Stimulated activated CD8-positive, alpha-beta memory T cell treated with anti-CD3 and anti-CD28 coated beads, Interleukin-15, amount 100 ng/mL, for 48 hours (primary cell): ENCODE data around the gene RNF31.
A peak's percentile ranks its signal among the peaks of the same experiment; 100 is the strongest.

Source experiments
- DNase-seq, 2 donors: peaks; one replicate each; pipeline ENCODE4 v3.0.0-alpha.2; 2020; ENCODE audit warnings: low read depth in 2 of 2

The RNF31 gene

DNA sequence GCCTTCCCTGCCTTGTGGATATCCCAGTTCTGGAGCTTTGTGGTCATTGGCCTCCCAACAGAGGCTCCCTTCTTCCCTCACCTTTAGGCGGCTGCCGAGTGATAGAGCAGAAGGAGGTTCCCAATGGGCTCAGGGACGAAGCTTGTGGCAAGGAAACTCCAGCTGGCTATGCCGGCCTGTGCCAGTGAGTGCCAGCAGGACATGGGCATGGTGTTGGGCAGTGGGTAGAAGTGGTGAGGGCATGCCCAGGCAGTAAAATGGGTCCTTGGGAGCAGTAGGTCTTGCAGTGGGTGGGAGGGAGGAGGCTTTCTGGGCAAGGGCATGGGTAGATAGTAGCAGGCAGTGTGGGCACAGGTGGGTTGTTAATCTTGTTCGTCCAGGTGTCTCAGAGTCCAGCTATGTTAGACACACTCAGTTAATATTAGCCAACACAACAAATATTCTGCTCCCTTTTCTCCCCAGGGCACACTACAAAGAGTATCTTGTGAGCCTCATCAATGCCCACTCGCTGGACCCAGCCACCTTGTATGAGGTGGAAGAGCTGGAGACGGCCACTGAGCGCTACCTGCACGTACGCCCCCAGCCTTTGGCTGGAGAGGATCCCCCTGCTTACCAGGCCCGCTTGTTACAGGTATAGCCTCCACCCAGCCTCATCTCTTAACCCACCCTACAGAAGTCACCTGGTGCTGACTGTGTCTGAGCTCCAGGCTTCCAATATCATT lies 12.6 kb downstream of the RNF31 start:
- no peak for DNase-seq

DNA sequence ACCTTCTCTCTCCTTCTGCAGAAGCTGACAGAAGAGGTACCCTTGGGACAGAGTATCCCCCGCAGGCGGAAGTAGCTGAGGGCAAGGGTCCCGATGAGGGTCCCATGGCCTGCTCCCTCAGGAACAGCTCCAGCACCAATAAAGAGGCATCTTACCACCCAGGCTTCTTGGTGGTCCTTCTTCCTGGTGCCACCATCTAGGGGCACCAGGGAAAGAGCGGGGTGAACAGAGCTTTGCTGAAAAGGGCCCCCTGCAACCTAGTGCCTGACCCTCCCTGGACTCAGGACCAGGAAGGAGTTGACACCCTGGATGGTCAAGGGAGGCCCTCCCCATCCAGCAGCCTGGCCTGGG lies 13.2 kb downstream of the RNF31 start:
- no peak for DNase-seq

DNA sequence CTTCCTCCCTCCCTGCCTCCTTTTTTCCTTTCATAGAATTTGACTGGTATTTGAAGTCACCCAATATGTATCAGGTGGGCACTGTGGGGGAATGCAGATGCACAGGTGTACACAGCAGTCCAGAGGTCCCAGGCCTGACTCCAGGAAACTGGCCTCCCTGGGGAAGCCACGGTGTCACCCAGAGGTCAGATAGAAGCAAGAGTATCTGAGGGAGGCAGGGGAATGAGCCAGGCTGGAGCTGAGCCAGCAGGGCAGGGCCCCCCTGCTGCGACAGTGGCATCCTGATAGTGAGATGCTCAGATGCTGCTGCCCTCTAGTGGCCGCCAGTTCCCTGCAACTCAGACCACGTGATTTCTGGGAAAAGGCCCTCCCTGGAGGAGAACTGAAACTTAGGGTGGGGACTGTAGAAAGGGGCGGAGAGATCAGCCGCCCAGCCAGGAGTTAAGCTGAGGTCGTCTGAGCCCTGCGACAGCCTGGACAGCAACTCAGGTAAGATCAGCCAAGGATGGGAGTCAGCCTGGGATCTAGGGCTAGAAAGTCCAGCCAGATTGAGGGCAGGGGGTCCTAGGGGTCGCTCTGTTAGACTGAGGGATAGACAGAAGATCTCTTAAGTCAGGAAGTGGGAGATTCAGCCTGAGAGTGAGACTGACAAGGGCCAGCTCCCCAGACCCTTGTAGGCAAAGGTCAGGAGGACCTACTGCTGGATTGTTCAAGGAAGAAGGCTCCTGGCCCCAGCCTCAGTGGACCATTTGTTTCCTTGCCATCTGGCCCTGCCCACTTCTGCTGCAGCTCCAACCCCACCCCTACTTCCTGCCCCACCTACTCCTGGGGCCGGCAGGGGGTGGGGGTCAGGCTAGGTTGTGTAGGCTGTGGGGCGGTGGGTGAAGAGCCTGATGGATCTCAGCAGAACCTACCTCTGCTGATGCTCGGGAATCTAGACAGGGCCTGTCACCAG lies 13.8 kb downstream of the RNF31 start, which contains the start of gene IRF9:
IRF9 (plus strand) TSS at position 416 of the 955 bp plus-strand sequence. CDS start 880 bp downstream, outside the sequence.
- DNase-seq = peak; percentile 90 to 93

DNA sequence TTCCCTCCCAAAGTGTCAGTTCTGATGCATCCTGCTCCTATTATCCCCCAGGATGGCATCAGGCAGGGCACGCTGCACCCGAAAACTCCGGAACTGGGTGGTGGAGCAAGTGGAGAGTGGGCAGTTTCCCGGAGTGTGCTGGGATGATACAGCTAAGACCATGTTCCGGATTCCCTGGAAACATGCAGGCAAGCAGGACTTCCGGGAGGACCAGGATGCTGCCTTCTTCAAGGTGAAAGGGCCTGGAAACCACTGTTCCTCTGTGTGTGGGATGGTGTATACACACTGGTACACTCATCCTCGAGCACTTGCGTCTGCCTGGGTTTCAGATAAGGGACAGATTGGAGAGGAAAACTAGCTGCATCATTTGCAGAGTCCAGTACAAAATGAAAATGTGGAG lies 14.8 kb downstream of the RNF31 start:
- DNase-seq = no peak

DNA sequence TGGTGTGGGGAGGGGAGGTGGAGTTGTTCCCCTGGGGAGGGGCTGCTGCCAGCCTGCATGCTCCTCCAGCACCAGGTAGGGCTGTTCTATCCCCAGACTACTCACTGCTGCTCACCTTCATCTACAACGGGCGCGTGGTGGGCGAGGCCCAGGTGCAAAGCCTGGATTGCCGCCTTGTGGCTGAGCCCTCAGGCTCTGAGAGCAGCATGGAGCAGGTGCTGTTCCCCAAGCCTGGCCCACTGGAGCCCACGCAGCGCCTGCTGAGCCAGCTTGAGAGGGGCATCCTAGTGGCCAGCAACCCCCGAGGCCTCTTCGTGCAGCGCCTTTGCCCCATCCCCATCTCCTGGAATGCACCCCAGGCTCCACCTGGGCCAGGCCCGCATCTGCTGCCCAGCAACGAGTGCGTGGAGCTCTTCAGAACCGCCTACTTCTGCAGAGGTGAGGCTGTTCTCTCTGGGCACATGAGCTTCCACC lies 17.3 kb downstream of the RNF31 start:
- DNase-seq = no peak

DNA sequence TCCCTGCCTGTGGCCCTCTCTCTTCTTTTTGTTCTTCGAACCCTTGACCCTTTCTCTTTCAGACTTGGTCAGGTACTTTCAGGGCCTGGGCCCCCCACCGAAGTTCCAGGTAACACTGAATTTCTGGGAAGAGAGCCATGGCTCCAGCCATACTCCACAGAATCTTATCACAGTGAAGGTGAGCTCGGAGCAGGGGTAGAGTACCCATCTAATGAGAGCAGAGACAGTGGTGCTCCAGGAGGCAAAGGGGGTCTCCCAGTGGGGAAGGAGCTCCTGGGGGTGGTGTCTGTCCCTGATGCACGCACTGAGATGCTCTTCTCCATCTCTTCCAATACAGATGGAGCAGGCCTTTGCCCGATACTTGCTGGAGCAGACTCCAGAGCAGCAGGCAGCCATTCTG lies 18.5 kb downstream of the RNF31 start:
- DNase-seq = no peak

DNA sequence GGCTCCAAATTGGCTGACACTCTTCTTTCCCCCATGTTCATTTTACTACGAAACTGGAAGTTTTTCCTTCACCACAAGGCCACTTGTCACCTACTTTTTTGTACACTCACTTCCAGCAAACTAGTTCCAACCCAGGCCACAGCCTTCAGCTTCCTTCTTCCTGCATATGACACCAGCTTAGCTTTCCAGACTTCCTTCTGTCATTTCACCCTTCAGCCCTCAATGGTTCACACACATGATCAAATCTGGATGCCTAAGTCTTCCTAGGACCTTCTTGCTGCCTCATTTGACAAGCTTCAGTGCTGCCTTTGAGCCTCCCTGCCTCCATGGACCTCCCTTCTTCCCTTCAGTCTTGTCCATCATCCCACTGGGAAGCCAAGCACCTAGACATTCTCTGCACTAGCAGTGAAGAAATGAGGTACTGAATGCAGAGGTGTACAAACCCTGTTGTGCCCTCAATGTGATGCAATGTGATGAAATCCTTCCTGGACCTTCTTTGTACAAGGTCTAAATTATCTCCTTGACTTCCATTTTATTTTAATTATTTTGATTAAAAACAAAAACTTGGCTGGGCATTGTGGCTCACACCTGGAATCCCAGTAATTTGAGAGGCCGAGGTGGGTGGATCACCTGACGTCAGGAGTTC lies 20.3 kb downstream of the RNF31 start:
- no peak for DNase-seq

DNA sequence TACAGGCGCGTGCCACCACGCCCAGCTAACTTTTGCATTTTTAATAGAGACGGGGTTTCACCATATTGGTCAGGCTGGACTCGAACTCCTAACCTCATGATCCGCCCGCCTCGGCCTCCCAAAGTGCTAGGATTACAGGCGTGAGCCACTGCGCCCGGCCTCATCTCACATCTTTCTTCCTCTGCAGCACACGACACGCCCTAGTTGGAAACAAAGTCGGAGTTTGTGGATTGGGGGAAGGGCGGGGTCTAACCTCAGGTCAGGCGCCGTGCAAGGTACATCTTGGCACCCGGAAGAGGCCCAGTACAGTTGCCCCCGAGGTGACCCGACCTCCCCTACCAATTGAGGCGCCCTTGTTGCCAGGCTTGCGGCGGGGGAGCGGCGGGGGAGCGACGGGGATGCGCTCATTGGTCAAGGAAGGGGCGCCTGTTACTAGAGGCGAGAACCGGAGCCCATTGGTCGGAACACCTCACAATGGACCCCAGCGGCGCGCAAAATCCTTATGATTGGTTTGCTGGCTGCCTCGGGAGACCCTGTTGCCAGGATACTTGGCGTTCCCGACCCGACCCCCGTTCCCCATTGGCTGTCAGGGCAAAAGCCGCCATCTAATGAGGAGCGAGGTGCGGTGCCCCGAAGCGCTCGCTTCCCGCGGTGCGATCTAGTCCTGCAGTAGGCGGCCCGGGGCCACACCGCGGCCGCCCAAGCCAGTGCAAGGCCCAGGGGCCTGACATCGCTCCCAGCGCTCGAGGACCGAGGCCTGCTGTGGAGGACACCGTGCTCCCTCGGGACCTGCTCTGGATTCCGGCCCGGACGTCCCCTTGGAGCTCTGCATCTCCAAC lies 24.3 kb downstream of the RNF31 start, which contains the start of gene REC8:
REC8 (plus strand) TSS at position 659 of the 839 bp plus-strand sequence. CDS start 473 bp downstream, outside the sequence.
- DNase-seq = peak; percentile 58 to 79

DNA sequence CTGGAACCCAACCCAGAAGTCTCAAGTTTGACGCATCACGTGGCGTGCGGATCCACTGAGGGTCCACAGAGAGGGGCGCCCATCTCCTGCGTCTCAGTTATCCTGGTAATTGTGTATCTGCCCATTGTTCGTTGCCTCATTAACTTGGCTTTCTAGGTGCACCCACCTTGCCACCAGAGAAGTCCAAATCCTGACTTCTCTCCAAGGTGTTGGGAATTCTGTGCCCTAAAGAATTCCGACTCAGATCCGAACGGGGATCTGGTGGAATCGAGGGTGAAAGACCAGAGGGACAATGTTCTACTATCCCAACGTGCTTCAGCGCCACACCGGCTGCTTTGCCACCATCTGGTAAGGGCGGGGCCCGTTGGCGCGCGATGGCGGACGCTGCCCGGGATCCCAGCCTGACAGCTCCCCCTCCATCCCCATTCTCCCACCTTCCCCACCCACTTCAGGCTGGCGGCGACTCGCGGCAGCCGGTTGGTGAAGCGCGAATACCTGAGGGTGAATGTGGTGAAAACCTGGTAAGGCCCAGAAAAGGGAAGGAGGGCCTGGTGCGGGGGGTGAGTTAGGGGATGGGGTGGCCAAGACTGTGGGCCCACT lies 25.1 kb downstream of the RNF31 start:
- DNase-seq = no peak

DNA sequence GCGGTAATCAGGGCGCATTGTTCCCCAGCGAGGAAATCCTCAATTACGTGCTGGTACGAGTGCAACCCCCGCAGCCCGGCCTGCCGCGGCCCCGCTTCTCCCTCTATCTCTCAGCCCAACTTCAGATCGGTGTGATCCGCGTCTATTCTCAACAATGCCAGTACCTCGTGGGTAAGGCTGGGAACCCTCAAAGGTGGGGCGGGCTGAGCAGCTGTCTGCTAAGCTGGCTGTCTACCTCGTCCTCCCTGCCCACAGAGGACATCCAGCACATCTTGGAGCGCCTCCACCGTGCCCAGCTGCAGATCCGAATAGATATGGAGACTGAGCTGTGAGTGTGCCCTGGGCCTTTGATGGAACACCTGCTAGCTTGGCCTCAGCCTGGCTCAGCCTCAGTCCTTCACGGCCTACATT lies 25.6 kb downstream of the RNF31 start:
- no peak for DNase-seq

DNA sequence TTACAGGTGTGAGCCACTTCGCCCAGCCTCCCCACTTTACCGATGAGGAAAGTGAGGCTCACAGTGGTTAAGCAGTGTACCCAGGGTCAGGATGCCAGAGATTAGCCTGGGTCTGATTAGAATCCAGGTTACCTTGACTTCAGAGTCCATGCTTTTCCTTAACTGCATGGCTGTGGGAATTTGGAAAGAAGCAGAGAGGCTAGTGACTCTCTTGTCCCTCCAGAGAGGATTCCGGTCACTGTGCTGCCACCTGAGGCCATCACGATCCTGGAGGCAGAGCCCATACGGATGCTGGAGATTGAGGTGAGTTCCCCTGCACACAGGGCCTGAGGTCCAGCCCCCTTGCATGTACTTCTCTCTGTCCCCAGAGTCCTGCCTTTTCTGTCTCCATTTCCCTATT lies 29.3 kb downstream of the RNF31 start:
- no peak for DNase-seq

DNA sequence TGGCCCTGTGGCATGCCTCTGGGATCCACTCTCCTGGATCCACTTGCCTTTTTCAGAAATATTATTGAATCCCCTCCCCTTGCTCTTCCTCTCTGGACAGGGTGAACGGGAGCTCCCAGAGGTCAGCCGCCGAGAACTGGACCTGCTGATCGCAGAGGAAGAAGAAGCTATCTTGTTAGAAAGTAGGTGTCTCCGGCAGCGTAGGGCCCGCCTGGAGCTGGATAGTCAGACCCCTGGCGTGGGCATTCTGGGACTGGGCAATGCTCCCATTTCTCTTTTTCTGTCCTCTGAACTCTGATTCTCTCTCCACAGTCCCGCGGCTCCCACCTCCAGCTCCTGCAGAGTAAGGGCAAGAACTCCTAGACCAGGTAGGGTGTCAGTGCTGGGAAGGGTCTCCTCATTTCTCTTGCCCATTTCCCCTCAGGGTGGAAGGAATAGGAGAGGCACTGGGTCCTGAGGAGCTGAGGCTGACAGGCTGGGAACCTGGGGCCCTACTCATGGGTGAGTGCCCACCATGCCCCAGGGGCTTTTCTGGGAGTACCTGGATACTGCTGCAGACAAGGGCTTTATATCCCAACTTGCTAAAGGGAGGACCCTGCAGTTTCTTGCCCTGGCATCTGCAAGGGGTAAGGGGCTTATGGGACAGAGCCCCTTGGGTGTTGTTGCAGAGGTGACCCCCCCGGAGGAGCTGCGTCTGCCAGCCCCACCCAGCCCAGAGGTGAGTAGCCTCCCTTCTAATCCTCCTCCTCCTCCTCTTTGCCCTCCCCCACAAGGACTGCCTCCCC lies 29.9 kb downstream of the RNF31 start:
- DNase-seq = no peak

DNA sequence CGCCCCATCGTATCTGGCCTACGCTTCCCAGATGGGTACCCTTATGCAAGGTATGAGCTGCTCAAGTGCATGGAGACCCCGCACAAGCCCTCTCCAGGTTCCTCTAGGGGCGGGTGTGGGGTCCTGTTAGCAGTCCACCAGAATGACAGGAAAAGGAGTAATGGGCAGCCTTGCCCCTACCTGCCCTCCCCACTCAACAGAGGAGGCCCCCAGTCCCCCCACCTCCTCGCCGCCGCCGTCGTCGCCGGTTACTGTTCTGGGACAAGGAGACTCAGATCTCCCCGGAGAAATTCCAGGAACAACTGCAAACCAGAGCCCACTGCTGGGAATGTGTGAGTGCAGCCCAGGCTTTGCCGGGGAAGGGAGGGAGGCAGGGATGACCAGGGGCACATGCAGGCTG lies 30.6 kb downstream of the RNF31 start:
- no peak for DNase-seq

DNA sequence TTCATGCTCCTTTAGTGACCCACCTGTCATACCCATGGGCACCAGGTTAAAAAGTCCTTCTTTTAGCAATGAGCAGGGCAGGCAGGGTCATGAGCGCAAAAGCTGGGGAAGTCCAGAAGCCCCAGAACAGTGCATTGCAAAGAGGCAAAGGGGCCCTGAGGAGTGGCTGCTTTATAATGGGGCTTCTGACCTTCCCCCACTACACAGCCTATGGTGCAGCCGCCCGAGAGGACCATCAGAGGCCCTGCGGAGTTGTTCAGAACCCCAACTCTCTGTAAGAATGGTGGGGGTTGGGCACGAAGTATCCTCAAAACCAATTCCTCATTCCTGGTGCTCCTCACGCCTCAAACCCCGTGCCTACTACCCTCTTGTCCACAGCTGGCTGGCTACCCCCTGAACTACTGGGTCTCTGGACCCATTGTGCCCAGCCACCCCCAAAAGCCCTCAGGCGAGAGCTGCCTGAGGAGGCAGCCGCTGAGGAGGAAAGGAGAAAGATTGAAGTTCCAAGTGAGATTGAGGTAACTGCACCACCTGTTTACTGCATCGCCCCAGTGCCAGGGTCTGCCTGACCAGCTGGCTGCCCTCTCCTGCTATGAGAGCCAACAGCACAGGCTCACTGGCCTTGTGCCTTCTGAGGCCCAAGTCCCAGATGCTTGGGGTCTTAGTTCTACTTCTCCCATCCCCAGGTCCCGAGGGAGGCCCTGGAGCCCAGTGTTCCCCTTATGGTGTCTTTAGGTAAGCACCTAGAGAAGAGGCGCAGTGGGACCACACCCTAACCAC lies 31.3 kb downstream of the RNF31 start:
- DNase-seq = no peak

DNA sequence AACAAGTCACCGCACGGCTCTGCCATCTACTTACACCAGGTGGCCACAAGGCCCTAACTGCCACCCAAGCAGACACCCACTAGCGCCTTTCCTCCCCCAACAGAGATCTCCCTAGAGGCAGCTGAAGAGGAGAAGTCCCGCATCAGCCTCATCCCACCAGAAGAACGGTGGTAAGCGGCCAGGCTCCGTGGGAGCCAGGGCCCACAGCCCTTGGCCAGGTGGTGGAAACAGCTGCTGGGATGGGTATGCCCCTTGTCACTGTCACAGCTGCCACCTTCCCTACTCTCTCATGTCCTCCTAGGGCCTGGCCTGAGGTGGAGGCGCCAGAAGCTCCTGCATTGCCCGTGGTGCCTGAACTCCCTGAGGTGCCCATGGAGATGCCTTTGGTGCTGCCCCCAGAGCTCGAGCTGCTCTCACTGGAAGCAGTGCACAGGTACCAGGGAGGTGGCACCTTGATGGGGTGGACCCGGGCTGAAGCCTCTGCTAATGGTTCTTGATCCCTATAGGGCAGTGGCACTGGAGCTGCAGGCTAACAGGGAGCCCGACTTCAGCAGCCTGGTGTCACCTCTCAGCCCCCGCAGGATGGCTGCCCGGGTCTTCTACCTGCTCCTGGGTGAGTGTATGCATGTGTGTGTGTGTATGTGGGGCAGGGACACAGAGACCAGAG lies 32.1 kb downstream of the RNF31 start:
- no peak for DNase-seq

DNA sequence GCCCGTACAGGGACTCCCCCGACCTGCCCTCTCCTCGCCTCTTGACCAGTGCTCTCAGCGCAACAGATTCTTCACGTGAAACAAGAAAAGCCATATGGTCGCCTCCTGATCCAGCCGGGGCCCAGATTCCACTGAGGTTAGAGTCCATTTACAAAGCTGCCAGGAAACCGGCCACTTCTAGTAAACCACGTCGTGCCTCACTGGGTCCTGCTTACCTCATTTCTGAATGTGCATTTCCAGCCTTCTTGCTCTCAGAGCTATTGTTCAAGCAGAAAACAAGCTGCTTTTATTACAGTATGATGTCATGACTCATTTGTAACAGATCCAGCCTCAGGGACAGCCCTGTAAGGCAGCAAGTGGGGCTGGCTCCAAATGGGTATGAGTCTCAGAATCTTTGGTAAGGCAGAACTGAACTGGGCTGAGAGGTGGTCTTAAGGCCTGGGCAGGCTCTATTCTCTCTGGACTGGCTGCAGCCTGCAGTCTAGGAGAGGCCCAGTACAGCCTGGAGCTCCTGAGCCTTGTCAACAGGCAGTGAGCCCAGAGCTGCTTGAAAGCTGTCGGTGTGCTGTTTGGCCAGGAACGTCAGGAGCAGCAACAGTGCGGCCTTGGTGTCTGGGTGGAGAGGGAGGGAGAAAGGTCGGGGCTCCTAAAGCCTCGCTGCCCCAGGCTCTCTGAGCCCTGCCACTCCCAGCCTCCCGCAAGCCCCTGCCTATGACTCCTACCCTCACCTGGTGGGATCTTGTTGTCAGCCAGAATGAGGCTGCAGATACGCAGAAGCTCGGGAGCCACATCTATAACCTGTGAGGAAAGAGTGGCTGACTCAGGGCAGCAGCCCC lies 32.9 kb downstream of the RNF31 start:
- no peak for DNase-seq

DNA sequence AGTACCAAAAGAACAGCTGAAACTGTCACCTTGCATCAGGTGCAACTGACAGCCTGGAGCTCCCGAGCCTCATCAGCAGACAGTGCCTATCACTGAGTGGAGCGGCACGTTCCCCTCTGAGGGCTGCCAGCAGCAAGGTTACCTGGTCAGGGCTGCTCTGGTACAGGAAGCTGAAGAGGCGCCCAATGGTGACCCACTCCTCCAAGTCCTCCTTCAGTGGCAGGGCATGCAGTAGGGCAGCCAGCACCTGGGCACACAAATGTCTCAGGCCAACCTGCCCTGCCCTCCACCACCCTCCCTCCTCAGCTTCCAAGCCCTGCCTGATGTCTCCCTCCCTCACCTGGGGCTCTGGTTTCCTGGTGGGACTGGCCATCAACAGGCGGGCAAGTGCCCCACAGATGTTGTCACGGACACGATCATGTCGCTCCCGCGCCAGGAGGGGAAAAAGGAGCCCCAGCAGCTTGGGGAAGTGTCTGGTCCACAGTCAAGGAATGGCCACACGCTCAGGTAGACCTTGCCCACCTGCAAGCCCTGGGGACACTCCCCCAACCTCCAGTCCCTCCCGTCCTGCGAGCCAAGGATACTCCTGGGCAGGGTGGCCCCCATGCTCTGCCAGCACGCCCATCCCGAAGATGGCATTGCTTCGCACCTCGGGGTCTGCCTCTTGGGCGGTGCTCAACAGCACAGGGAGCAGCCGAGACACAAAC lies 34.2 kb downstream of the RNF31 start:
- DNase-seq = no peak
